MM.1S (cell line): ENCODE data around the gene HOXD8.

Source experiments
- CTCF ChIP-seq: fragments of 300-600 bp; sonication (generic); IDR thresholded peaks from 2 replicates; pipeline ENCODE4 v1.5.1; 2016; ENCODE audit warnings: antibody characterized with exemption, low read length, mixed read lengths
- EZH2 ChIP-seq: fragments of 300-600 bp; sonication (generic); optimal IDR thresholded peaks from 2 replicates; pipeline ENCODE3; 2017; ENCODE audit warnings: low read depth, mild to moderate bottlenecking, antibody characterized with exemption, low read length, mixed read lengths

- TF ChIP-seq EZH2, result no peak
- TF ChIP-seq CTCF, result peak; percentile 86
Measured at GRCh38 chr2:176096986-176097819, 32.3 kb upstream of the HOXD8 start.
